Body of pancreas (tissue), 4 donors: Measurements from ENCODE around the gene SIX5.

Experiments
- POLR2A ChIP-seq, 3 donors: fragments of 450-650 bp; IDR thresholded peaks; one replicate each; pipeline ENCODE4 v1.6.1; 2016; ENCODE audit warnings: antibody characterized with exemption in 3 of 3, mild to moderate bottlenecking in 2 of 3
- TF ChIP-seq, protein P1 (sequence below), 7 experiments: fragments of 450-650 bp in 4 of 7; fragments of 200-600 bp in 3 of 7; sonication (generic) in 3 of 7; IDR thresholded peaks; one replicate each; pipeline ENCODE4 v1.5.1; 2016 to 2019; ENCODE audit warnings: antibody characterized with exemption in 7 of 7

DNA sequence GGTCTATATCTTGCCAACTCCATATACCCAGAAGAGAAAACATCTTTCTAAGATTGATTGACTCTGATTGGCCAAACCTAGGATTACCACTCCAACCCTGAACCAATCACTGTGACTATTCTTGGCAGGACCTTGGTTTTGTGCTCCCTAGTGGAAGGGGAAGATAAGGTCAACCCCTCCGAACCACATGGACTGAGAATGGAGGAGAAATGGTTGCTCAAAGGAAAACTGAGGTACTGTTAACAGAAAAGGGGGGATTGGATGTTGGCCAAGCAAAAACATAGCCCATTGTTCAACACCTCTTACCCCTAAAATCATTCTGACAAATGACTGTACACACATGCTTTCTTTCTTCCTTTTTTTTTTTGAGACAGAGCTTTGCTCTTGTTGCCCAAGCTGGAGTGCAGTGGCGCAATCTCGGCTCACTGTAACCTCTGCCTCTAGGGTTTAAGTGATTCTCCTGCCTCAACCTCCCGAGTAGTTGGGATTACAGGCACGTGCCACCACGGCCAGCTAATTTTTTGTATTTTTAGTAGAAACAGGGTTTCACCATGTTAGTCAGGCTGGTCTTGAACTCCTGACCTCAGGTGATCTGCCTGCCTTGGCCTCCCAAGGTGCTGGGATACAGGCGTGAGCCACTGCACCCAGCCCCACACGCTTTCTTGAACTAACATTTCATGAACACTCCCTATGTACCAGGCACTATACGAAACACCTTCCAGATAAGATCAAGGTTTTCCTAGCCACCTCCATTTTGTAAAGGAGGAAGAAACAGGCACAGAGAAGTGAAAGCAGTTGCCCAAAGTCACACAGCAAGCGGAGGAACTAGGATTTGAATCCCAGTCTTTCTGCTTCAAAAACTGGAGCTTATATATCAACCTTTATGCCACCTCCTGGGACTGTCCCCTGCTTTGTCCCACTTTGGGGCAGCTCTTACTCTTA lies 29.3 kb downstream of the SIX5 start:
- TF ChIP-seq, protein P1, sequence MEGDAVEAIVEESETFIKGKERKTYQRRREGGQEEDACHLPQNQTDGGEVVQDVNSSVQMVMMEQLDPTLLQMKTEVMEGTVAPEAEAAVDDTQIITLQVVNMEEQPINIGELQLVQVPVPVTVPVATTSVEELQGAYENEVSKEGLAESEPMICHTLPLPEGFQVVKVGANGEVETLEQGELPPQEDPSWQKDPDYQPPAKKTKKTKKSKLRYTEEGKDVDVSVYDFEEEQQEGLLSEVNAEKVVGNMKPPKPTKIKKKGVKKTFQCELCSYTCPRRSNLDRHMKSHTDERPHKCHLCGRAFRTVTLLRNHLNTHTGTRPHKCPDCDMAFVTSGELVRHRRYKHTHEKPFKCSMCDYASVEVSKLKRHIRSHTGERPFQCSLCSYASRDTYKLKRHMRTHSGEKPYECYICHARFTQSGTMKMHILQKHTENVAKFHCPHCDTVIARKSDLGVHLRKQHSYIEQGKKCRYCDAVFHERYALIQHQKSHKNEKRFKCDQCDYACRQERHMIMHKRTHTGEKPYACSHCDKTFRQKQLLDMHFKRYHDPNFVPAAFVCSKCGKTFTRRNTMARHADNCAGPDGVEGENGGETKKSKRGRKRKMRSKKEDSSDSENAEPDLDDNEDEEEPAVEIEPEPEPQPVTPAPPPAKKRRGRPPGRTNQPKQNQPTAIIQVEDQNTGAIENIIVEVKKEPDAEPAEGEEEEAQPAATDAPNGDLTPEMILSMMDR (IDR thresholded peaks at IDR 0.05) = no peak
- no peak for TF ChIP-seq POLR2A (IDR thresholded peaks at IDR 0.05)
